HepG2 (cell line): ENCODE measurements around the gene ACTL7B. TPM values are rescaled to one million over a fixed set of nuclear protein-coding genes. Genes with fewer than 3 reads are reported as not detected.

Source experiments
- ELK4 ChIP-seq: sonication (generic); formaldehyde crosslinking; IDR thresholded peaks from 2 replicates; pipeline ENCODE4 v1.9.0; 2021; ENCODE audit warnings: missing genetic modification reagents, borderline replicate concordance
- FOXP4 ChIP-seq: sonication (generic); formaldehyde crosslinking; IDR thresholded peaks from 2 replicates; pipeline ENCODE4 v1.4.0; 2020; ENCODE audit warnings: missing genetic modification reagents
- HNRNPL ChIP-seq: fragments of 200-400 bp; formaldehyde crosslinking; IDR thresholded peaks from 2 replicates; pipeline ENCODE4 v1.6.1; 2017; ENCODE audit warnings: mild to moderate bottlenecking, low read depth, low read length
- ISL2 ChIP-seq: sonication (generic); formaldehyde crosslinking; IDR thresholded peaks from 2 replicates; pipeline ENCODE4 v1.5.0; 2020; ENCODE audit warnings: missing genetic modification reagents
- KLF13 ChIP-seq: sonication (generic); formaldehyde crosslinking; IDR thresholded peaks from 2 replicates; pipeline ENCODE4 v1.4.0; 2020; ENCODE audit warnings: mild to moderate bottlenecking, missing genetic modification reagents
- MEIS1 ChIP-seq: sonication (generic); formaldehyde crosslinking; IDR thresholded peaks from 2 replicates; pipeline ENCODE4 v1.9.0; 2021; ENCODE audit warnings: mild to moderate bottlenecking, missing genetic modification reagents, moderate library complexity, borderline replicate concordance
- PAF1 ChIP-seq: IDR thresholded peaks from 2 replicates; pipeline ENCODE4 v1.6.1; 2016; ENCODE audit warnings: missing genetic modification reagents, missing compliant biosample characterization
- RORA ChIP-seq: sonication (generic); formaldehyde crosslinking; IDR thresholded peaks from 2 replicates; pipeline ENCODE4 v1.5.0; 2020; ENCODE audit warnings: mild to moderate bottlenecking, missing genetic modification reagents, moderate library complexity
- TCF7 ChIP-seq: sonication (generic); IDR thresholded peaks from 2 replicates; pipeline ENCODE4 v1.6.1; 2016; ENCODE audit warnings: antibody characterized with exemption, low read depth
- ZBTB3 ChIP-seq: sonication (generic); formaldehyde crosslinking; IDR thresholded peaks from 2 replicates; pipeline ENCODE4 v1.4.0; 2020; ENCODE audit warnings: low read depth, mild to moderate bottlenecking, moderate library complexity, missing genetic modification reagents, borderline replicate concordance
- ZNF232 ChIP-seq: sonication (generic); formaldehyde crosslinking; IDR thresholded peaks from 2 replicates; pipeline ENCODE4 v1.4.0; 2020; ENCODE audit warnings: missing genetic modification reagents, borderline replicate concordance
- ZNF609 ChIP-seq: sonication (generic); formaldehyde crosslinking; IDR thresholded peaks from 2 replicates; pipeline ENCODE4 v1.4.0; 2020; ENCODE audit warnings: mild to moderate bottlenecking, missing genetic modification reagents, borderline replicate concordance
- polyA plus RNA-seq, 8 experiments: library from polyadenylated mRNA; depleted of rRNA in 3 of 8; stranded (reverse) in 7 of 8; unstranded in 1 of 8; fragments of >200 nt; fragmentation: Illumina TruSeq in 4 of 8; extraction: Trizol in 4 of 8; gene quantifications; 2 replicates each; pipeline versions ENCODE4 v1.2.1 to v1.2.3, GENCODE V29; 2011 to 2016; ENCODE audit warnings: low read depth in 4 of 8, missing spikeins in 1 of 8, mixed read lengths in 1 of 8; ENCODE audit not compliant: insufficient read depth in 1 of 8
- total RNA-seq, 5 experiments: library from RNA; depleted of rRNA; stranded (reverse); fragments of >200 nt; fragmentation: Illumina TruSeq; extraction: Trizol; gene quantifications; 2 replicates each; pipeline ENCODE4 v1.2.3, GENCODE V29; 2016; ENCODE audit warnings: low read depth in 1 of 5
- TF ChIP-seq, protein P1 (sequence below): sonication (generic); formaldehyde crosslinking; IDR thresholded peaks from 2 replicates; pipeline ENCODE4 v1.5.0; 2020; ENCODE audit warnings: mild to moderate bottlenecking, missing genetic modification reagents, borderline replicate concordance
- TF ChIP-seq, protein P2 (sequence below): sonication (generic); formaldehyde crosslinking; IDR thresholded peaks from 2 replicates; pipeline ENCODE4 v1.8.1; 2023; ENCODE audit warnings: mild to moderate bottlenecking, missing genetic modification reagents, borderline replicate concordance
- TF ChIP-seq, protein P3 (sequence below): sonication (generic); formaldehyde crosslinking; IDR thresholded peaks from 2 replicates; pipeline ENCODE4 v1.5.0; 2020; ENCODE audit warnings: mild to moderate bottlenecking, missing genetic modification reagents
- TF ChIP-seq, protein P4 (sequence below): sonication (generic); formaldehyde crosslinking; IDR thresholded peaks from 2 replicates; pipeline ENCODE4 v1.4.0; 2020; ENCODE audit warnings: mild to moderate bottlenecking, missing genetic modification reagents

The ACTL7B gene
- total and polyA plus RNA-seq, 2 of the 13 experiments (the other 11 are each of a cell fraction or from before 2014, with no cell fraction given), result 0.07 to 0.11 TPM

DNA sequence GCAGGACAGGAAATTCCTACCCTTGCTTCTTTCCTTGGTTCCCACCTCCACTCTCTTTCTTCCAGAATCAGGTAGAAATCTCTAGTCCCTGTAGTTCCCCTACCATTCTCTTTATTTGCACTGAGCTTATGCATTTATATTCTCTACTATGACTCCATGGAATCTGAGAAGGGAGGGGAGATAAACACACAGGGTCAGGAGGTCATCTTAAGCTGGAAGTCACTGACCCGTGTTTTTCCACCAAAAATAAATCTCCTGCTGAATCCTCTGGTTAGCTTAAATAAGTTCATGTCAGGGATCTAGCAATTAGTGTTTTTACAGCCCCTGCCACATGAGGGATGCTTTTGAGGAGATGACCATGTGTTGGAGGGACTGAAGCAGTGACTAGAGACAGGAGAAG lies 3.7 kb downstream of the ACTL7B start (continued):
- no peak for TF ChIP-seq ZNF609 (CRISPR knock-in tag)
- TF ChIP-seq, protein P1, sequence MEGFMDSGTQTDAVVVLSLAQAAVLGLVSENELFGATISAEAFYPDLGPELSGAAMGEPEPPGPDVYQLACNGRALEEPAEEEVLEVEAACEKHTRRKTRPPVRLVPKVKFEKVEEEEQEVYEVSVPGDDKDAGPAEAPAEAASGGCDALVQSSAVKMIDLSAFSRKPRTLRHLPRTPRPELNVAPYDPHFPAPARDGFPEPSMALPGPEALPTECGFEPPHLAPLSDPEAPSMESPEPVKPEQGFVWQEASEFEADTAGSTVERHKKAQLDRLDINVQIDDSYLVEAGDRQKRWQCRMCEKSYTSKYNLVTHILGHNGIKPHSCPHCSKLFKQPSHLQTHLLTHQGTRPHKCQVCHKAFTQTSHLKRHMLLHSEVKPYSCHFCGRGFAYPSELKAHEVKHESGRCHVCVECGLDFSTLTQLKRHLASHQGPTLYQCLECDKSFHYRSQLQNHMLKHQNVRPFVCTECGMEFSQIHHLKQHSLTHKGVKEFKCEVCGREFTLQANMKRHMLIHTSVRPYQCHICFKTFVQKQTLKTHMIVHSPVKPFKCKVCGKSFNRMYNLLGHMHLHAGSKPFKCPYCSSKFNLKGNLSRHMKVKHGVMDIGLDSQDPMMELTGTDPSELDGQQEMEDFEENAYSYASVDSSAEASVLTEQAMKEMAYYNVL, result no peak
- TF ChIP-seq TCF7, result no peak
- TF ChIP-seq, protein P2, sequence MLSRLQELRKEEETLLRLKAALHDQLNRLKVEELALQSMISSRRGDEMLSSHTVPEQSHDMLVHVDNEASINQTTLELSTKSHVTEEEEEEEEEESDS (CRISPR knock-in tag), result no peak
- TF ChIP-seq PAF1 (CRISPR knock-in tag), result no peak
- TF ChIP-seq KLF13, result no peak
- TF ChIP-seq FOXP4, result no peak
- no peak for TF ChIP-seq RORA
- 0 out of 2 replicates have a peak, but pooled peaks have one; percentile 40 for TF ChIP-seq ISL2 (CRISPR knock-in tag)
- TF ChIP-seq, protein P3, sequence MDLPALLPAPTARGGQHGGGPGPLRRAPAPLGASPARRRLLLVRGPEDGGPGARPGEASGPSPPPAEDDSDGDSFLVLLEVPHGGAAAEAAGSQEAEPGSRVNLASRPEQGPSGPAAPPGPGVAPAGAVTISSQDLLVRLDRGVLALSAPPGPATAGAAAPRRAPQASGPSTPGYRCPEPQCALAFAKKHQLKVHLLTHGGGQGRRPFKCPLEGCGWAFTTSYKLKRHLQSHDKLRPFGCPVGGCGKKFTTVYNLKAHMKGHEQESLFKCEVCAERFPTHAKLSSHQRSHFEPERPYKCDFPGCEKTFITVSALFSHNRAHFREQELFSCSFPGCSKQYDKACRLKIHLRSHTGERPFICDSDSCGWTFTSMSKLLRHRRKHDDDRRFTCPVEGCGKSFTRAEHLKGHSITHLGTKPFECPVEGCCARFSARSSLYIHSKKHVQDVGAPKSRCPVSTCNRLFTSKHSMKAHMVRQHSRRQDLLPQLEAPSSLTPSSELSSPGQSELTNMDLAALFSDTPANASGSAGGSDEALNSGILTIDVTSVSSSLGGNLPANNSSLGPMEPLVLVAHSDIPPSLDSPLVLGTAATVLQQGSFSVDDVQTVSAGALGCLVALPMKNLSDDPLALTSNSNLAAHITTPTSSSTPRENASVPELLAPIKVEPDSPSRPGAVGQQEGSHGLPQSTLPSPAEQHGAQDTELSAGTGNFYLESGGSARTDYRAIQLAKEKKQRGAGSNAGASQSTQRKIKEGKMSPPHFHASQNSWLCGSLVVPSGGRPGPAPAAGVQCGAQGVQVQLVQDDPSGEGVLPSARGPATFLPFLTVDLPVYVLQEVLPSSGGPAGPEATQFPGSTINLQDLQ (CRISPR knock-in tag), result no peak
- no peak for TF ChIP-seq ZBTB3
- TF ChIP-seq, protein P4, sequence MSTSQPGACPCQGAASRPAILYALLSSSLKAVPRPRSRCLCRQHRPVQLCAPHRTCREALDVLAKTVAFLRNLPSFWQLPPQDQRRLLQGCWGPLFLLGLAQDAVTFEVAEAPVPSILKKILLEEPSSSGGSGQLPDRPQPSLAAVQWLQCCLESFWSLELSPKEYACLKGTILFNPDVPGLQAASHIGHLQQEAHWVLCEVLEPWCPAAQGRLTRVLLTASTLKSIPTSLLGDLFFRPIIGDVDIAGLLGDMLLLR (CRISPR knock-in tag), result no peak
- TF ChIP-seq HNRNPL, result no peak
- no peak for TF ChIP-seq ELK4 (CRISPR knock-in tag)
- TF ChIP-seq ZNF232 (CRISPR knock-in tag), result no peak
- no peak for TF ChIP-seq MEIS1 (CRISPR knock-in tag)
